HEK293 (cell line): ENCODE results near the gene LAT.
"Not testable (repeated sequence)": the region's sequence is repeated elsewhere in the genome, so short reads cannot be mapped to it uniquely, and the experiment has no call there.

ENCODE experiments used
- CTCF ChIA-PET: fragments of 350-600 bp; formaldehyde crosslinking; extraction: SDS; loops from one replicate; lab custom pipeline; 2021; ENCODE audit warnings: antibody characterized with exemption; lab: Yijun Ruan, JAX
- POLR2A ChIA-PET: fragments of 300-600 bp; formaldehyde crosslinking; extraction: SDS; loops from one replicate; lab custom pipeline; 2020; ENCODE audit warnings: antibody characterized with exemption, inconsistent platforms; lab: Yijun Ruan, JAX
- H3K27ac ChIP-seq: fragments of 200-500 bp; sonication (Bioruptor generic); 2 replicates; pipeline ENCODE4 v1.5.1; 2014; ENCODE audit warnings: low read depth, low read length, control low read depth, inconsistent platforms; ENCODE audit errors: extremely low read depth
- H3K36me3 ChIP-seq, 2 experiments: fragments of 200-500 bp in 1 of 2; sonication (Bioruptor generic) in 1 of 2; 1 replicate in 1 of 2; 2 replicates in 1 of 2; pipeline ENCODE4 v1.5.1; 2014 to 2017; ENCODE audit warnings: inconsistent platforms in 2 of 2, low read length in 2 of 2; ENCODE audit not compliant: control insufficient read depth in 2 of 2, insufficient read depth in 1 of 2
- H3K4me1 ChIP-seq: fragments of 200-500 bp; sonication (Bioruptor generic); 2 replicates; pipeline ENCODE4 v1.5.1; 2014; ENCODE audit warnings: mild to moderate bottlenecking, low read length, inconsistent platforms; ENCODE audit not compliant: control insufficient read depth, insufficient read depth
- H3K4me3 ChIP-seq: 2 replicates; pipeline ENCODE4 v1.5.1; 2011; ENCODE audit warnings: low read depth, mild to moderate bottlenecking, control low read depth, low read length, moderate library complexity
- H3K9me3 ChIP-seq: fragments of 200-500 bp; sonication (Bioruptor generic); 2 replicates; pipeline ENCODE4 v1.5.1; 2014; ENCODE audit warnings: low read depth, low read length, inconsistent platforms; ENCODE audit not compliant: control insufficient read depth, insufficient read depth
- CTCF ChIP-seq: fragments of 450-650 bp; formaldehyde crosslinking; IDR thresholded peaks from 2 replicates; pipeline ENCODE4 v1.5.1; 2016; ENCODE audit warnings: missing biosample characterization, missing genetic modification characterization
- IKZF3 ChIP-seq: fragments of 450-650 bp; IDR thresholded peaks from 2 replicates; pipeline ENCODE4 v1.5.0; 2018; ENCODE audit warnings: missing biosample characterization, mild to moderate bottlenecking, missing genetic modification characterization, moderate library complexity
- KLF16 ChIP-seq: fragments of 450-650 bp; formaldehyde crosslinking; IDR thresholded peaks from 2 replicates; pipeline ENCODE4 v1.5.1; 2017; ENCODE audit warnings: missing biosample characterization, missing genetic modification characterization
- MZF1 ChIP-seq: fragments of 450-650 bp; formaldehyde crosslinking; IDR thresholded peaks from 2 replicates; pipeline ENCODE4 v1.5.1; 2017; ENCODE audit warnings: missing biosample characterization, missing genetic modification characterization, borderline replicate concordance
- SALL2 ChIP-seq: fragments of 450-650 bp; formaldehyde crosslinking; IDR thresholded peaks from 2 replicates; pipeline ENCODE4 v1.5.0; 2017; ENCODE audit warnings: missing biosample characterization, mild to moderate bottlenecking, missing genetic modification characterization, borderline replicate concordance
- SP2 ChIP-seq: fragments of 450-650 bp; formaldehyde crosslinking; IDR thresholded peaks from 2 replicates; pipeline ENCODE4 v1.5.1; 2016; ENCODE audit warnings: missing biosample characterization, missing genetic modification characterization
- TRIM28 ChIP-seq: IDR thresholded peaks from 2 replicates; pipeline ENCODE4 v1.6.1; 2011; ENCODE audit warnings: low read length, control low read depth, borderline replicate concordance
- ZBTB17 ChIP-seq: fragments of 450-650 bp; formaldehyde crosslinking; IDR thresholded peaks from 2 replicates; pipeline ENCODE4 v1.5.1; 2016; ENCODE audit warnings: missing biosample characterization, missing genetic modification characterization
- ZBTB44 ChIP-seq: fragments of 450-650 bp; IDR thresholded peaks from 2 replicates; pipeline ENCODE4 v1.5.1; 2018; ENCODE audit warnings: missing biosample characterization, mild to moderate bottlenecking, missing genetic modification characterization
- ZEB2 ChIP-seq: fragments of 450-650 bp; formaldehyde crosslinking; IDR thresholded peaks from 2 replicates; pipeline ENCODE4 v1.5.1; 2016; ENCODE audit warnings: missing biosample characterization, missing genetic modification characterization
- ZNF114 ChIP-seq: fragments of 450-650 bp; formaldehyde crosslinking; IDR thresholded peaks from 2 replicates; pipeline ENCODE4 v1.5.0; 2017; ENCODE audit warnings: missing biosample characterization, missing genetic modification characterization
- ZNF121 ChIP-seq: fragments of 450-650 bp; formaldehyde crosslinking; IDR thresholded peaks from 2 replicates; pipeline ENCODE4 v1.5.1; 2016; ENCODE audit warnings: missing biosample characterization, missing genetic modification characterization
- ZNF324 ChIP-seq: fragments of 450-650 bp; formaldehyde crosslinking; IDR thresholded peaks from 2 replicates; pipeline ENCODE4 v1.5.1; 2016; ENCODE audit warnings: missing biosample characterization, missing genetic modification characterization
- ZNF350 ChIP-seq: fragments of 450-650 bp; formaldehyde crosslinking; IDR thresholded peaks from 2 replicates; pipeline ENCODE4 v1.5.0; 2017; ENCODE audit warnings: missing biosample characterization, mild to moderate bottlenecking, missing genetic modification characterization
- ZNF366 ChIP-seq: fragments of 450-650 bp; formaldehyde crosslinking; conservative IDR thresholded peaks from 2 replicates; pipeline ENCODE4 v1.5.1; 2016; ENCODE audit warnings: missing biosample characterization, missing genetic modification characterization
- ZNF398 ChIP-seq: fragments of 450-650 bp; formaldehyde crosslinking; IDR thresholded peaks from 2 replicates; pipeline ENCODE4 v1.5.1; 2017; ENCODE audit warnings: missing biosample characterization, missing genetic modification characterization
- ZNF404 ChIP-seq: fragments of 450-650 bp; formaldehyde crosslinking; IDR thresholded peaks from 2 replicates; pipeline ENCODE4 v1.5.1; 2017; ENCODE audit warnings: missing biosample characterization, missing genetic modification characterization
- ZNF530 ChIP-seq: fragments of 450-650 bp; formaldehyde crosslinking; IDR thresholded peaks from 2 replicates; pipeline ENCODE4 v1.5.1; 2016; ENCODE audit warnings: low read depth, missing biosample characterization, missing genetic modification characterization
- ZNF549 ChIP-seq: fragments of 450-650 bp; IDR thresholded peaks from 2 replicates; pipeline ENCODE4 v1.5.1; 2018; ENCODE audit warnings: missing biosample characterization, missing genetic modification characterization, mild to moderate bottlenecking, inconsistent platforms, moderate library complexity
- ZNF558 ChIP-seq: fragments of 450-650 bp; formaldehyde crosslinking; IDR thresholded peaks from 2 replicates; pipeline ENCODE4 v1.5.1; 2016; ENCODE audit warnings: missing biosample characterization, missing genetic modification characterization
- ZNF610 ChIP-seq: fragments of 450-650 bp; formaldehyde crosslinking; IDR thresholded peaks from 2 replicates; pipeline ENCODE4 v1.5.1; 2016; ENCODE audit warnings: missing biosample characterization, missing genetic modification characterization, borderline replicate concordance
- ZNF654 ChIP-seq: fragments of 450-650 bp; formaldehyde crosslinking; IDR thresholded peaks from 2 replicates; pipeline ENCODE4 v1.5.1; 2016; ENCODE audit warnings: low read depth, missing biosample characterization, missing genetic modification characterization
- ZNF707 ChIP-seq: fragments of 450-650 bp; formaldehyde crosslinking; IDR thresholded peaks from 2 replicates; pipeline ENCODE4 v1.5.1; 2016; ENCODE audit warnings: missing biosample characterization, missing genetic modification characterization

LAT gene

GRCh38 chr16:28969696-28970095 is 15.2 kb upstream of the LAT start:
- H3K4me3 ChIP-seq, POLR2A ChIA-PET, CTCF ChIA-PET, H3K36me3 ChIP-seq, H3K9me3 ChIP-seq, H3K4me1 ChIP-seq, H3K27ac ChIP-seq: not testable (repeated sequence)
- peak; percentile 94 for TF ChIP-seq ZNF121

- Histone ChIP-seq H3K4me3 (peak overlapping the region; percentile 97), H3K27ac (peak overlapping the region; percentile 20; the same call in 1 of the 2 replicates), H3K4me1 (no peaks in the 10 kb centered on the region), H3K36me3 (peaks cover 0 to 22% of the 10 kb centered on the region in 2 experiments; a peak in 1 of 3 replicates), H3K9me3 (no peaks in the 10 kb centered on the region)
- ChIA-PET CTCF (interaction anchor here (0.6 to 1.2 kb wide), 14 partner anchors 10 to 126 kb away, joined by 3 to 7 read pairs (median 3); no protein-coding TSS in a partner anchor), POLR2A (interaction anchor here (0.6 to 1.0 kb wide), 7 partner anchors 20 to 150 kb away, joined by 3 to 10 read pairs (median 4); partner anchors contain the start of gene NFATC2IP)
- TF ChIP-seq ZNF707 (tag by site-specific recombination) (no peak), ZNF558 (tag by site-specific recombination) (0 out of 2 replicates have a peak, but pooled peaks have one; percentile 4), ZNF654 (tag by site-specific recombination) (peak; percentile 76), ZNF549 (tag by site-specific recombination) (no peak), ZNF404 (tag by site-specific recombination) (no peak), ZBTB17 (tag by site-specific recombination) (peak; percentile 99), ZNF610 (tag by site-specific recombination) (peak; percentile 25; the same call in 1 of the 2 replicates), ZNF366 (peak; percentile 99), CTCF (peak; percentile 50; the same call in 1 of the 2 replicates), ZNF350 (tag by site-specific recombination) (no peak), ZNF114 (no peak), IKZF3 (peak; percentile 86), KLF16 (tag by site-specific recombination) (no peak), ZNF530 (tag by site-specific recombination) (no peak), TRIM28 (no peak; the same call in 1 of the 2 replicates), ZBTB44 (tag by site-specific recombination) (no peak), ZNF324 (no peak), MZF1 (no peak)
Observed at GRCh38 chr16:28974007-28974436, 10.8 kb upstream of the LAT start.

- Histone ChIP-seq H3K36me3 (peaks cover 0 to 26% of the 10 kb centered on the region in 2 experiments; a peak in 1 of 3 replicates), H3K4me1 (no peaks in the 10 kb centered on the region), H3K4me3 (peak within 1 kb of the TSS; percentile 97), H3K9me3 (no peaks in the 10 kb centered on the region), H3K27ac (peak within 1 kb of the TSS; percentile 20; the same call in 1 of the 2 replicates)
- CTCF ChIA-PET, result interaction anchor here (0.6 to 1.1 kb wide), 5 partner anchors 9 to 450 kb away, joined by 3 to 5 read pairs (median 3); no protein-coding TSS in a partner anchor
- POLR2A ChIA-PET, result interaction anchor here (0.6 to 1.0 kb wide), 3 partner anchors 21 to 144 kb away, joined by 3 to 10 read pairs (median 5); partner anchors contain the start of gene NFATC2IP
- TF ChIP-seq SALL2 (tag by site-specific recombination) (no peak), SP2 (peak; percentile 66), ZNF398 (tag by site-specific recombination) (no peak), ZEB2 (tag by site-specific recombination) (peak; percentile 82)
Observed at GRCh38 chr16:28974437-28975157, 10.3 kb upstream of the LAT start, which contains the start of gene SPNS1. SPNS1 (plus strand) TSS chr16:28974778; CDS start chr16:28975152, 374 bp downstream.
